Caco-2 (cell line): ENCODE data around the gene COMMD9. TPM values are rescaled to one million over a fixed set of nuclear protein-coding genes. Genes with fewer than 3 reads are reported as not detected.

Source experiments
- BruUV-seq: library from RNA; stranded (reverse); fragments of 400-500 nt; replicated peaks from 2 replicates; lab custom pipeline; 2021; lab: Mats Ljungman, UMichigan
- CTCF ChIA-PET: fragments of 300-600 bp; sonication (Branson Sonifier 250); formaldehyde crosslinking; loops from one replicate; lab custom pipeline; 2022; ENCODE audit warnings: antibody characterized with exemption; lab: Charles Lee
- POLR2A ChIA-PET: fragments of 300-600 bp; sonication (Branson Sonifier 250); formaldehyde crosslinking; loops from one replicate; lab custom pipeline; 2022; ENCODE audit warnings: antibody characterized with exemption; lab: Charles Lee
- DNase-seq, 2 experiments: peaks; one replicate each; pipeline versions ENCODE4 v3.0.0 to v3.0.0-alpha.2; 2020 to 2022
- H3K27me3 ChIP-seq: replicated peaks from 2 replicates; pipeline ENCODE4 v1.6.0; 2011; ENCODE audit warnings: low read length; ENCODE audit not compliant: control insufficient read depth, insufficient read depth
- H3K36me3 ChIP-seq: 2 replicates; pipeline ENCODE4 v1.5.1; 2011; ENCODE audit warnings: low read length; ENCODE audit not compliant: control insufficient read depth, insufficient read depth
- H3K4me1 ChIP-seq: fragments of 250-450 bp; sonication (Bioruptor Pico); 2 replicates; pipeline ENCODE4 v1.5.1; 2020; ENCODE audit warnings: mild to moderate bottlenecking
- H3K4me3 ChIP-seq: 2 replicates; pipeline ENCODE4 v1.5.1; 2011; ENCODE audit warnings: low read depth, mild to moderate bottlenecking, control low read depth, low read length
- H3K9me3 ChIP-seq: fragments of 250-450 bp; sonication (Bioruptor Pico); 2 replicates; pipeline ENCODE4 v1.5.1; 2020; ENCODE audit warnings: mild to moderate bottlenecking, moderate library complexity
- H3K27ac Mint-ChIP-seq: one replicate; pipeline ENCODE4 v1.8.0; 2022; ENCODE audit warnings: mixed read lengths; ENCODE audit not compliant: unreplicated experiment
- H3K27me3 Mint-ChIP-seq: one replicate; pipeline ENCODE4 v1.8.0; 2022; ENCODE audit warnings: mixed read lengths; ENCODE audit not compliant: insufficient read depth, unreplicated experiment
- H3K36me3 Mint-ChIP-seq: one replicate; pipeline ENCODE4 v1.8.0; 2022; ENCODE audit warnings: mild to moderate bottlenecking, mixed read lengths; ENCODE audit not compliant: insufficient read depth, unreplicated experiment
- H3K4me1 Mint-ChIP-seq: one replicate; pipeline ENCODE4 v1.8.0; 2022; ENCODE audit warnings: low read depth, mixed read lengths; ENCODE audit not compliant: unreplicated experiment
- H3K4me3 Mint-ChIP-seq: one replicate; pipeline ENCODE4 v1.8.0; 2022; ENCODE audit warnings: mild to moderate bottlenecking, moderate library complexity, mixed read lengths; ENCODE audit not compliant: unreplicated experiment
- H3K9me3 Mint-ChIP-seq: one replicate; pipeline ENCODE4 v1.8.0; 2022; ENCODE audit warnings: mixed read lengths; ENCODE audit not compliant: unreplicated experiment
- intact Hi-C: fragments of 100-400 bp; cut with micrococcal nuclease; formaldehyde crosslinking; loops from one replicate; pipeline ENCODE4 v1.10.0; 2022; ENCODE audit not compliant: unreplicated experiment
- total RNA-seq: library from RNA; stranded (reverse); gene quantifications from 2 replicates; pipeline ENCODE4 v1.2.3, GENCODE V29; 2022
- TF ChIP-seq, protein P1 (sequence below), 2 experiments: fragments of 200-600 bp in 1 of 2; IDR thresholded peaks; 1 replicate in 1 of 2; 2 replicates in 1 of 2; pipeline versions ENCODE4 v1.5.1 to v1.8.0; 2011 to 2022; ENCODE audit warnings: antibody characterized with exemption in 1 of 2, control low read depth in 1 of 2, inconsistent platforms in 1 of 2, low read depth in 1 of 2, low read length in 1 of 2, mild to moderate bottlenecking in 1 of 2, moderate library complexity in 1 of 2; ENCODE audit not compliant: insufficient read depth in 1 of 2, severe bottlenecking in 1 of 2, unreplicated experiment in 1 of 2

The COMMD9 gene
- total RNA-seq, 1 experiment from 2014 or later: 46.9 TPM

DNA sequence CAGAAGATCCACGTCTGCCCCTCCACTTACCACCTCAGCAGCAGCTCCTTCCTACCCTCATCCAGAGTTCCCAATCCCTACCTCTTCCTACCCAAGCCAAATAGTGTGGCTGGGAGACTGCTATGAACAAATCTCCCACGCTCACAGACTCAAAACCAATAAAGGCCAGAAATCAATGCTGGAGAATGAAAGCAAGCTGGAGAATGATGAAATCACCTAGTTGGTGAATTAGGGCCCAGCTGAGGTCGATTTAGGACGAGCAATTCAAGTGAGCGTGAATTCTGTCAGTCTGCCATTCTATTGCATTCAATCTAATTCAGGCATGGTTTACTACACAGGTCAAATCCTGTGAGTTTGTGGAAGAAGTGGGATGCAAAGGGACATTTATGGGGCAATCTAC lies 22.5 kb downstream of the COMMD9 start:
- ChIA-PET POLR2A (no interaction called here), CTCF (interaction anchor here (1.4 to 5.5 kb wide), 5 partner anchors 8 to 462 kb away, joined by 3 to 69 read pairs (median 8); no protein-coding TSS in a partner anchor)
- Histone ChIP-seq H3K27me3 (no peaks in the 10 kb centered on the region), H3K36me3 (no peaks in the 10 kb centered on the region), H3K4me1 (no peaks in the 10 kb centered on the region), H3K9me3 (no peaks in the 10 kb centered on the region), H3K4me3 (no peak overlapping the region)
- H3K4me1 Mint-ChIP-seq: peaks cover 6% of the 10 kb centered on the region
- no peaks in the 10 kb centered on the region for H3K27me3 Mint-ChIP-seq
- TF ChIP-seq, protein P1, sequence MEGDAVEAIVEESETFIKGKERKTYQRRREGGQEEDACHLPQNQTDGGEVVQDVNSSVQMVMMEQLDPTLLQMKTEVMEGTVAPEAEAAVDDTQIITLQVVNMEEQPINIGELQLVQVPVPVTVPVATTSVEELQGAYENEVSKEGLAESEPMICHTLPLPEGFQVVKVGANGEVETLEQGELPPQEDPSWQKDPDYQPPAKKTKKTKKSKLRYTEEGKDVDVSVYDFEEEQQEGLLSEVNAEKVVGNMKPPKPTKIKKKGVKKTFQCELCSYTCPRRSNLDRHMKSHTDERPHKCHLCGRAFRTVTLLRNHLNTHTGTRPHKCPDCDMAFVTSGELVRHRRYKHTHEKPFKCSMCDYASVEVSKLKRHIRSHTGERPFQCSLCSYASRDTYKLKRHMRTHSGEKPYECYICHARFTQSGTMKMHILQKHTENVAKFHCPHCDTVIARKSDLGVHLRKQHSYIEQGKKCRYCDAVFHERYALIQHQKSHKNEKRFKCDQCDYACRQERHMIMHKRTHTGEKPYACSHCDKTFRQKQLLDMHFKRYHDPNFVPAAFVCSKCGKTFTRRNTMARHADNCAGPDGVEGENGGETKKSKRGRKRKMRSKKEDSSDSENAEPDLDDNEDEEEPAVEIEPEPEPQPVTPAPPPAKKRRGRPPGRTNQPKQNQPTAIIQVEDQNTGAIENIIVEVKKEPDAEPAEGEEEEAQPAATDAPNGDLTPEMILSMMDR (IDR thresholded peaks at IDR 0.05; ENCODE audit: insufficient read depth in 1 of 2, low read depth in 1 of 2, low read length in 1 of 2, severe bottlenecking in 1 of 2, unreplicated experiment in 1 of 2): no peak
- no peak overlapping the region for H3K27ac Mint-ChIP-seq
- no TSS peak for BruUV-seq
- peaks cover 4% of the 10 kb centered on the region for H3K36me3 Mint-ChIP-seq
- DNase-seq: no peak
- intact Hi-C loops: loop anchor here (1.0 to 5.0 kb wide), 5 partner anchors 212 to 779 kb away; no protein-coding TSS in a partner anchor
- H3K4me3 Mint-ChIP-seq: no peak overlapping the region
- H3K9me3 Mint-ChIP-seq: no peaks in the 10 kb centered on the region

GRCh38 chr11:36265793-36266628 lies 23.2 kb downstream of the COMMD9 start:
- H3K27ac Mint-ChIP-seq: no peak overlapping the region
- TF ChIP-seq, protein P1 (IDR thresholded peaks at IDR 0.05; ENCODE audit: insufficient read depth in 1 of 2, low read depth in 1 of 2, low read length in 1 of 2, severe bottlenecking in 1 of 2, unreplicated experiment in 1 of 2): peak; percentile 91 to 92
- CTCF ChIA-PET: interaction anchor here (0.5 to 5.5 kb wide), 13 partner anchors 8 to 655 kb away, joined by 3 to 69 read pairs (median 3); partner anchors contain the start of gene COMMD9
- no peaks in the 10 kb centered on the region for H3K36me3 ChIP-seq
- POLR2A ChIA-PET: no interaction called here
- no peaks in the 10 kb centered on the region for H3K9me3 ChIP-seq
- DNase-seq: peak; percentile 54 to 75
- H3K27me3 Mint-ChIP-seq: no peaks in the 10 kb centered on the region
- no peak overlapping the region for H3K4me3 ChIP-seq
- H3K9me3 Mint-ChIP-seq: no peaks in the 10 kb centered on the region
- no peak overlapping the region for H3K4me3 Mint-ChIP-seq
- H3K27me3 ChIP-seq: no peaks in the 10 kb centered on the region
- BruUV-seq: no TSS peak
- peaks cover 6% of the 10 kb centered on the region for H3K4me1 Mint-ChIP-seq
- H3K4me1 ChIP-seq: no peaks in the 10 kb centered on the region
- H3K36me3 Mint-ChIP-seq: no peaks in the 10 kb centered on the region
- intact Hi-C loops: loop anchor here (1.0 to 5.0 kb wide), 5 partner anchors 212 to 779 kb away; no protein-coding TSS in a partner anchor

GRCh38 chr11:36264973-36265344 lies 24.3 kb downstream of the COMMD9 start:
- TF ChIP-seq, protein P1 (IDR thresholded peaks at IDR 0.05; ENCODE audit: insufficient read depth in 1 of 2, low read depth in 1 of 2, low read length in 1 of 2, severe bottlenecking in 1 of 2, unreplicated experiment in 1 of 2): no peak
- POLR2A ChIA-PET: no interaction called here

More at GRCh38 chr11:36264973-36265344, 24.3 kb downstream of the COMMD9 start:
- Mint-ChIP-seq H3K9me3 (no peaks in the 10 kb centered on the region), H3K27ac (no peak overlapping the region), H3K4me3 (no peak overlapping the region), H3K4me1 (peaks cover 6% of the 10 kb centered on the region), H3K27me3 (no peaks in the 10 kb centered on the region), H3K36me3 (no peaks in the 10 kb centered on the region)
- H3K4me3 ChIP-seq: no peak overlapping the region
- CTCF ChIA-PET: interaction anchor here (1.4 to 5.5 kb wide), 5 partner anchors 109 to 460 kb away, joined by 3 to 69 read pairs (median 6); no protein-coding TSS in a partner anchor
- no TSS peak for BruUV-seq
- H3K27me3 ChIP-seq: no peaks in the 10 kb centered on the region
- no peaks in the 10 kb centered on the region for H3K4me1 ChIP-seq
- DNase-seq: no peak
- intact Hi-C loops: loop anchor here (5.0 kb wide), 1 partner anchor 778 kb away; no protein-coding TSS in a partner anchor
- H3K9me3 ChIP-seq: no peaks in the 10 kb centered on the region
- H3K36me3 ChIP-seq: no peaks in the 10 kb centered on the region
